GM18951 (cell line): ENCODE results near the gene SON.

ENCODE experiments used
- POLR2A ChIP-seq: IDR thresholded peaks from 4 replicates; pipeline ENCODE4 v1.6.1; 2011; ENCODE audit warnings: mild to moderate bottlenecking; ENCODE audit not compliant: insufficient read length, insufficient read depth; ENCODE audit errors: extremely low read depth
- in situ Hi-C: fragments of 300-500 bp; cut with MboI; formaldehyde crosslinking; loops from one replicate; pipeline ENCODE4 v1.12.0; 2022; ENCODE audit warnings: low sequenced_read_pairs, mixed read lengths, inconsistent platforms; ENCODE audit not compliant: unreplicated experiment

SON gene

GRCh38 chr21:33552093-33552998, 9.5 kb downstream of the SON start:
- in situ Hi-C loops = no loop called here
- TF ChIP-seq POLR2A = no peak

GRCh38 chr21:33552999-33553598, 10.3 kb downstream of the SON start:
- TF ChIP-seq POLR2A = peak; percentile 27
- in situ Hi-C loops = no loop called here

- no peak for TF ChIP-seq POLR2A
- in situ Hi-C loops = no loop called here
These were observed 11.6 kb downstream of the SON start for GRCh38 chr21:33554236-33554981.

GRCh38 chr21:33554982-33555344, 12.1 kb downstream of the SON start:
- TF ChIP-seq POLR2A = no peak
- in situ Hi-C loops = no loop called here

GRCh38 chr21:33557447-33557846, 14.6 kb downstream of the SON start:
- in situ Hi-C loops = no loop called here
- TF ChIP-seq POLR2A = no peak

- no peak for TF ChIP-seq POLR2A
- in situ Hi-C loops = no loop called here
These were observed 16.1 kb downstream of the SON start for GRCh38 chr21:33558777-33559421.

GRCh38 chr21:33559813-33560212, 17.0 kb downstream of the SON start:
- no peak for TF ChIP-seq POLR2A
- in situ Hi-C loops = no loop called here

GRCh38 chr21:33560965-33561364, 18.1 kb downstream of the SON start:
- in situ Hi-C loops = no loop called here
- TF ChIP-seq POLR2A = no peak

- in situ Hi-C loops = no loop called here
- no peak for TF ChIP-seq POLR2A
These were observed 18.5 kb downstream of the SON start for GRCh38 chr21:33561373-33561772.

GRCh38 chr21:33562389-33562788, 19.6 kb downstream of the SON start:
- in situ Hi-C loops = no loop called here
- TF ChIP-seq POLR2A = no peak

DNA sequence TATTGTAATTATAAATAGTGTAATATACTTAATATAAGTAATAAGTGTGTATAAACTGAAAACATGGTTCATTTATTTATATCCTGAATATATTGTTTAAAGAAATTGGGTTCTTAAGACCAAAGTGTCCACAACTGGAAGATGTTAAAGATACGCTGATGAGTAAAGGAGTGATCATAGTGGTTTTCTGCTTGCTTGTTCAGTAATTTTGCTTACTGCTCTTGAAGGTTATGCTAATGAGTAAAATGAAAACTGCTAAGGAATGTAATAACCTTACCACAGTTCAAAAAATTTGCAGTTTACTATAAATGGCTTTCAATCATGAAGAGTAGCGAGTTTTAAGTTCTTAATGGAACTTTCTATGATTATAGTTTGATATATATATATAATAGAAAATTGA, 23.7 kb downstream of the SON start:
- TF ChIP-seq POLR2A = no peak
- in situ Hi-C loops = no loop called here

- in situ Hi-C loops = no loop called here
- no peak for TF ChIP-seq POLR2A
These were observed 25.1 kb downstream of the SON start for GRCh38 chr21:33567914-33568313.

DNA sequence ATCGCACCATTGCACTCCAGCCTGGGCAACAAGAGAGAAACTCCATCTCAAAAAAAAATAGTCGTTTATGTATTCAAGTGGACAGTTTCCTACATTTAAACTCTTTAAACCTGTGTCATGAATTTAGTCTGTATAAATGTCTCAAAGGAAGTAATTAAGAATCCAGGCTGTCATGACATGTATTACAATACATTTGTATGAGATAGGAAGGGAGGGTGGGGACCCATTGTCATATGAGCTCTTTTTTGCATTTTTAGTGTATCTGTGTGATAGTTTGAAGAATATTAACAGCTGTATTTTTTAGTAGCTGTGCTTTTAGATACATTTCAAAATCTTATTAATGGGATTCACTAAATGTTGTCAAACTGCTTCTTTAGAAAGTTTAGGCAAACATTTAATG, 25.6 kb downstream of the SON start:
- in situ Hi-C loops = no loop called here
- TF ChIP-seq POLR2A = no peak
